CD4-positive, alpha-beta T cell (primary cell): ENCODE measurements around the gene KRTAP19-2. TPM values are rescaled to one million over a fixed set of nuclear protein-coding genes. Genes with fewer than 3 reads are reported as not detected.

Experiments used
- ATAC-seq: fragments of 200-7000 bp; cut with Tn5 transposase; one replicate; pipeline ENCODE4 v1.10.0; 2022; ENCODE audit warnings: mild to moderate bottlenecking; ENCODE audit not compliant: poor library complexity
- CTCF ChIA-PET: fragments of 350-600 bp; sonication (Branson Sonifier 250); formaldehyde crosslinking; loops from one replicate; lab custom pipeline; 2021; ENCODE audit warnings: antibody characterized with exemption, inconsistent platforms; lab: Charles Lee
- POLR2A ChIA-PET: fragments of 350-600 bp; sonication (Branson Sonifier 250); formaldehyde crosslinking; loops from one replicate; lab custom pipeline; 2021; ENCODE audit warnings: antibody characterized with exemption, inconsistent platforms; lab: Charles Lee
- DNase-seq, 14 experiments: peaks; one replicate each; pipeline ENCODE4 v3.0.0-alpha.2; 2013 to 2020; ENCODE audit warnings: mixed read lengths in 2 of 14
- H3K27ac ChIP-seq, 2 donors: one replicate each; pipeline versions ENCODE4 v1.5.1 to v1.7.0; 2013; ENCODE audit warnings: low read length in 2 of 2, low read depth in 1 of 2, mild to moderate bottlenecking in 1 of 2
- H3K27me3 ChIP-seq, 2 experiments: 1 replicate in 1 of 2; 2 replicates in 1 of 2; pipeline versions ENCODE4 v1.6.1 to v1.7.0; 2013; ENCODE audit warnings: low read length in 2 of 2, control low read depth in 1 of 2, mild to moderate bottlenecking in 1 of 2, moderate library complexity in 1 of 2; ENCODE audit not compliant: insufficient read depth in 2 of 2, control insufficient read depth in 1 of 2
- H3K36me3 ChIP-seq: one replicate; pipeline ENCODE4 v1.6.1; 2013; ENCODE audit warnings: low read length, control low read depth; ENCODE audit not compliant: insufficient read depth
- H3K4me1 ChIP-seq: one replicate; pipeline ENCODE4 v1.6.1; 2013; ENCODE audit warnings: low read length, control low read depth; ENCODE audit not compliant: insufficient read depth
- H3K4me3 ChIP-seq: one replicate; pipeline ENCODE4 v1.5.1; 2013; ENCODE audit warnings: mild to moderate bottlenecking, low read length, moderate library complexity
- H3K9me3 ChIP-seq, 2 experiments: 1 replicate in 1 of 2; 2 replicates in 1 of 2; pipeline versions ENCODE4 v1.6.1 to v1.7.0; 2013; ENCODE audit warnings: low read length in 2 of 2, mild to moderate bottlenecking in 2 of 2, control low read depth in 1 of 2, moderate library complexity in 1 of 2; ENCODE audit not compliant: control insufficient read depth in 1 of 2, insufficient read depth in 1 of 2
- H3K27ac Mint-ChIP-seq: one replicate; pipeline ENCODE4 v1.8.0; 2020; ENCODE audit warnings: mixed read lengths
- H3K27me3 Mint-ChIP-seq: one replicate; pipeline ENCODE4 v1.8.0; 2021; ENCODE audit warnings: mixed read lengths
- H3K36me3 Mint-ChIP-seq: one replicate; pipeline ENCODE4 v1.8.0; 2021; ENCODE audit warnings: low read depth, mixed read lengths
- H3K4me1 Mint-ChIP-seq: one replicate; pipeline ENCODE4 v1.8.0; 2021; ENCODE audit warnings: low read depth, mixed read lengths
- H3K4me3 Mint-ChIP-seq: one replicate; pipeline ENCODE4 v1.8.0; 2020; ENCODE audit warnings: mild to moderate bottlenecking, mixed read lengths
- H3K9me3 Mint-ChIP-seq: one replicate; pipeline ENCODE4 v1.8.0; 2020; ENCODE audit warnings: mixed read lengths
- intact Hi-C, 2 experiments: fragments of 100-400 bp; cut with DNase I in 1 of 2; cut with micrococcal nuclease in 1 of 2; formaldehyde crosslinking; loops; one replicate each; pipeline versions ENCODE4 v1.15.1 to v1.9.0; 2023 to 2025; cut with DNase I, micrococcal nuclease
- total RNA-seq, 174 experiments: library from RNA in 2 of 174; stranded (reverse) in 2 of 174; gene quantifications; one replicate each; pipeline ENCODE4 v1.2.3 and lab custom pipeline; 2021 to 2026
- TF ChIP-seq, protein P1 (sequence below): fragments of 200-600 bp; IDR thresholded peaks from one replicate; pipeline ENCODE4 v1.8.0; 2022; ENCODE audit warnings: antibody characterized with exemption, mild to moderate bottlenecking

KRTAP19-2 gene
- total RNA-seq, 2 experiments from 2014 or later = not detected

DNA sequence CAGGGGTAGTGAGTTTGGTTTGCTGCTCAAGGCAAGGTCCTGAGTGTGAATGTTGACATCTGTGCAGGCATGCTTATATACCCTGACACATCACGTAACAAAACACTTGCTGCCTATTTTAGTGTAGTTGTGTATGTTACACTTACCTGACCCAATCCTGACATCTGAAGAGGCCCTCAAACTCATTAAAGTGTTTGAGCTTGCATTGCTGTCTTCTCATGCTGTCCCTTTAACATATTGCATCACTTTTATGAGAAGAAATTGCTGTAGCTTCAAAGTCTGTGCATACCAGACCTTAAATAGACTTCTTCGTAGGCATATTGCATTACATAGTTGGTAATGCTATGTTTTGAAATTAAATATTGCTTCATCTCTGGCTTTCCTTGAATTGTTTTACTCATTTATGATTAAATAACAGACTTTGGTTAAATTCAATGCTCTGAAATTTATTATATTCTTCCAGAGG is 4.8 kb upstream of the KRTAP19-2 start, which contains the start of gene KRTAP19-3:
TSS of gene KRTAP19-3 (minus strand) at position 51 of the 466 bp plus-strand sequence. CDS start 56 bp downstream, outside the sequence.
- TF ChIP-seq, protein P1, sequence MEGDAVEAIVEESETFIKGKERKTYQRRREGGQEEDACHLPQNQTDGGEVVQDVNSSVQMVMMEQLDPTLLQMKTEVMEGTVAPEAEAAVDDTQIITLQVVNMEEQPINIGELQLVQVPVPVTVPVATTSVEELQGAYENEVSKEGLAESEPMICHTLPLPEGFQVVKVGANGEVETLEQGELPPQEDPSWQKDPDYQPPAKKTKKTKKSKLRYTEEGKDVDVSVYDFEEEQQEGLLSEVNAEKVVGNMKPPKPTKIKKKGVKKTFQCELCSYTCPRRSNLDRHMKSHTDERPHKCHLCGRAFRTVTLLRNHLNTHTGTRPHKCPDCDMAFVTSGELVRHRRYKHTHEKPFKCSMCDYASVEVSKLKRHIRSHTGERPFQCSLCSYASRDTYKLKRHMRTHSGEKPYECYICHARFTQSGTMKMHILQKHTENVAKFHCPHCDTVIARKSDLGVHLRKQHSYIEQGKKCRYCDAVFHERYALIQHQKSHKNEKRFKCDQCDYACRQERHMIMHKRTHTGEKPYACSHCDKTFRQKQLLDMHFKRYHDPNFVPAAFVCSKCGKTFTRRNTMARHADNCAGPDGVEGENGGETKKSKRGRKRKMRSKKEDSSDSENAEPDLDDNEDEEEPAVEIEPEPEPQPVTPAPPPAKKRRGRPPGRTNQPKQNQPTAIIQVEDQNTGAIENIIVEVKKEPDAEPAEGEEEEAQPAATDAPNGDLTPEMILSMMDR = no peak
- intact Hi-C loops = no loop called here
- DNase-seq (no peak), ATAC-seq (no peak)
- Histone ChIP-seq H3K27me3 (no peaks in the 10 kb centered on the region), H3K4me3 (no peak within 1 kb of the TSS), H3K9me3 (peaks cover 5 to 9% of the 10 kb centered on the region in 2 experiments), H3K27ac (no peak within 1 kb of the TSS), H3K36me3 (no peaks in the 10 kb centered on the region), H3K4me1 (no peaks in the 10 kb centered on the region)
- H3K27ac Mint-ChIP-seq = no peak within 1 kb of the TSS
- H3K4me1 Mint-ChIP-seq = no peaks in the 10 kb centered on the region
- H3K27me3 Mint-ChIP-seq = no peaks in the 10 kb centered on the region
- no peak within 1 kb of the TSS for H3K4me3 Mint-ChIP-seq
- ChIA-PET CTCF (no interaction called here), POLR2A (no interaction called here)
- peaks cover 1% of the 10 kb centered on the region for H3K9me3 Mint-ChIP-seq
- H3K36me3 Mint-ChIP-seq = no peaks in the 10 kb centered on the region

DNA sequence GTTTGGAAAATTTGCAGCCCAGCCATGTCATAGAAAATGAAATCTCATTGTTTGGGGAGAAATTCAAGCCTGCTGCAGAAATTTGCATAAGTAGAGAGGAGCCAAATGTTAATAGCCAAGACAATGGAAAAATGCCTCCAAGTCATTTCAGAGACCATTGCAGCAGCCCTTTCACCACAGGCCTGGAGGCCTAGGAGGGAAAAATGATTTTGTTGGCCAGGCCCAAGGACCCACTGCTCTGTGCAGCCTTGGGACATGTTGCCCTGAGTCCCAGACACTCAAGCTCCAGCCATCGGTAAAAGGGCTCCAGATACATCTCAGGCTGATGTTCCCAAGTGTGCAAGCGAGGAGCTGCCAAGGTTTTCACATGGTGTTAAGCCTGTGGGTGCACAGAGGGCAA is 1.1 kb downstream of the KRTAP19-2 start:
- H3K9me3 Mint-ChIP-seq = peaks cover 3% of the 10 kb centered on the region
- ChIA-PET POLR2A (no interaction called here), CTCF (no interaction called here)
- no peak overlapping the region for H3K27ac ChIP-seq
- intact Hi-C loops = no loop called here
- H3K36me3 Mint-ChIP-seq = no peaks in the 10 kb centered on the region
- H3K27me3 ChIP-seq = no peaks in the 10 kb centered on the region
- no peaks in the 10 kb centered on the region for H3K27me3 Mint-ChIP-seq
- no peaks in the 10 kb centered on the region for H3K36me3 ChIP-seq
- DNase-seq = no peak
- no peak overlapping the region for H3K4me3 ChIP-seq
- no peaks in the 10 kb centered on the region for H3K4me1 Mint-ChIP-seq
- H3K9me3 ChIP-seq = peaks cover 10 to 14% of the 10 kb centered on the region in 2 experiments
- TF ChIP-seq, protein P1 = no peak
- H3K27ac Mint-ChIP-seq = no peak overlapping the region
- no peaks in the 10 kb centered on the region for H3K4me1 ChIP-seq
- no peak for ATAC-seq
- no peak overlapping the region for H3K4me3 Mint-ChIP-seq

DNA sequence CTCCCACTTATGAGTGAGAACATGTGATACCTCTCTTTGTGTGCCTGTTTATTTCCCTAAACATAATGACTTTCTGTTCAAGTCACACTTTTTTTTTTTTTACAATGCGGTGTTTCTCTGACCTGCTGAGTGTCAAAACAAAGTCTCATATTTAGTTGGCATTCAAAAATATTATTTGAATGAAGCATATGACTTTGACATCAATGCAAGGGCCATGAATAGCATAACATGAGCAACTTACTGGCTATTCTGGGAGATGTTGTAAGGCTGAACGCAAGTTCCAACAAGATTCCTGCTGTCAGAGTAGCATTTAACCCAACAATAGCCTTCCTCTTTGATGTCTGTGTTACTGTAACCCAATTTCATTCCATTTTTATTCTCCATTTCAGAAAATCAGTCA is 5.1 kb downstream of the KRTAP19-2 start:
- Histone ChIP-seq H3K36me3 (no peaks in the 10 kb centered on the region), H3K27ac (no peak overlapping the region), H3K4me3 (no peak overlapping the region), H3K9me3 (peaks cover 6 to 11% of the 10 kb centered on the region in 2 experiments), H3K4me1 (no peaks in the 10 kb centered on the region), H3K27me3 (no peaks in the 10 kb centered on the region)
- Mint-ChIP-seq H3K27me3 (peaks cover 6% of the 10 kb centered on the region), H3K4me3 (no peak overlapping the region), H3K27ac (no peak overlapping the region), H3K9me3 (peaks cover 3% of the 10 kb centered on the region), H3K4me1 (no peaks in the 10 kb centered on the region), H3K36me3 (no peaks in the 10 kb centered on the region)
- intact Hi-C loops = no loop called here
- no peak for ATAC-seq
- TF ChIP-seq, protein P1 = no peak
- no peak for DNase-seq
- CTCF ChIA-PET = no interaction called here
- POLR2A ChIA-PET = no interaction called here
